ENCODE results near the gene CDH18. TPM values are rescaled to one million over a fixed set of nuclear protein-coding genes. Genes with fewer than 3 reads are reported as not detected.

CDH18 gene
- total RNA-seq, 2 experiments from 2014 or later, result not detected

DNA sequence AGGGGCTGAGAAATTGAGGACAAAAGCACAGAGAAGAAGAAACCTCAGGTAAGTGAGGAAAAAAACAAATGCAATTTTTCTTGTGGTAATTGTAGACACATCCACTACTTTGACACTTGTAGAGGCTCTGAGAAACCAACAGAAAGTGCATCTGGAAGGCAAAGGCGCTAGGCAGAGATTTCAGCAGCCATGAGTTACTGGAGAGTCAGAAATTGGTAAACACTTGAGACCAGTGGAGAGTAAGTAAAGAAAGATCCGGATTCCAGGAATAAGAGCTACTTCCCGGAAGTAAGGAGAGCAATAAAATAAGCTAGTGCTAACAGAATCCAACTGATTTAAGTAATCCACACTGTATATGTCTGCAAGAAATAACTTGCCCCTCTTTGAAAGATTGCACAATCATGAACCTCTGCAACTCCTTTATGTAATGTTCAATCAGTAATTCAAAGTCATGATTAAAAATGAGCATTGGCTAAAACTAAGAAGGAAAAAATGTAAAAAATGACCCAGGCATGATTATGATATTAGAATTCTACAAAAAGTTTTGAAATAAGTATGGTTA lies 382.1 kb downstream of the CDH18 start:
- ATAC-seq, result no peak
- CTCF ChIA-PET, result no interaction called here
- POLR2A ChIA-PET, result no interaction called here
- peaks cover 2% of the 10 kb centered on the region for H3K9me3 Mint-ChIP-seq (ENCODE audit: insufficient read depth)
- H3K4me3 Mint-ChIP-seq, result no peak overlapping the region
- no peak for DNase-seq
- no peaks in the 10 kb centered on the region for H3K4me1 Mint-ChIP-seq (ENCODE audit: low read depth)
- H3K36me3 Mint-ChIP-seq (ENCODE audit: low read depth), result no peaks in the 10 kb centered on the region
- H3K27ac Mint-ChIP-seq, result no peak overlapping the region
- H3K27me3 Mint-ChIP-seq (ENCODE audit: low read depth), result no peaks in the 10 kb centered on the region

DNA sequence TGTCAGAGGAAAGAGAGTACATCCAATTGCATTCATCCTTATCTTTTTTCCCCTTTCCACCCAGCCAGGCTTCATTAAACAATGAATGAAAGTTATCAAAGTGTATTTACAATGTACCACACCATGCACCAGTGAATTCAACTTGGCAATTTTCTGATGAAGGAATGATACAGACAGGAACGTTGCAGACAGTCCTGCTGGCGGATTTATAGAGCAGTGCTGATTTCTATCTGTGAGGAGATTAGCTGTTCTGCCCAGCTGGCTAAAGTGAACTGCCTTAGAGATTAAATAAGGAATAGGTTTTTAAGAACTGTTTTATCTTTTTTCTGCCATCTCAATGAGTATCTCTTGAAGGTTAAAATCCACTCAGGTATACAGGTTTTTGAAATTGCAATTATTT lies 403.9 kb downstream of the CDH18 start:
- ChIA-PET POLR2A (no interaction called here), CTCF (no interaction called here)
- ATAC-seq, result no peak
- no peaks in the 10 kb centered on the region for H3K4me1 Mint-ChIP-seq (ENCODE audit: low read depth)
- H3K27ac Mint-ChIP-seq, result no peak overlapping the region
- no peak overlapping the region for H3K4me3 Mint-ChIP-seq
- H3K9me3 Mint-ChIP-seq (ENCODE audit: insufficient read depth), result peaks cover 9% of the 10 kb centered on the region
- no peak for DNase-seq
- H3K36me3 Mint-ChIP-seq (ENCODE audit: low read depth), result no peaks in the 10 kb centered on the region
- no peaks in the 10 kb centered on the region for H3K27me3 Mint-ChIP-seq (ENCODE audit: low read depth)

DNA sequence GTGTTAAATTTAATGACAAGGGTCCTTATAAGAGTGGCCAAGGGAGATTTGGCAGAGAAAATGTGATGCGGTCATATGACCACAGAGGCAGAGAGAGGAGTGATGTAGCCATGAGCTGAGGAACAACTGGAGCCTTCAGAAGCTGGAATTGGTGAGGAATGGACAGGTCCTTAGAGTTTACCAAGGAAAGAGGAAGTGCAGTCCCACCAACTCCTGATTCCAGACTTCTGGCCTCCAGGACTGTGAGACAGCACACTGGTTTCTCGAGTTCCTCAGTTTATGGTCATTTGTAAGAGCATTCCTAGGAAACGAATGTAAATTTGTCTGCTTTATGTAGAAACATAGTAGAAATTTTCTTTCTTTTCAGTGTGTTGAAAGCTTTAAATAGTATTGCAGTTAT lies 410.1 kb downstream of the CDH18 start:
- no peak for ATAC-seq
- H3K9me3 Mint-ChIP-seq (ENCODE audit: insufficient read depth), result peaks cover 8% of the 10 kb centered on the region
- ChIA-PET CTCF (no interaction called here), POLR2A (no interaction called here)
- no peaks in the 10 kb centered on the region for H3K4me1 Mint-ChIP-seq (ENCODE audit: low read depth)
- no peaks in the 10 kb centered on the region for H3K36me3 Mint-ChIP-seq (ENCODE audit: low read depth)
- H3K27ac Mint-ChIP-seq, result no peak overlapping the region
- no peak overlapping the region for H3K4me3 Mint-ChIP-seq
- no peak for DNase-seq
- H3K27me3 Mint-ChIP-seq (ENCODE audit: low read depth), result no peaks in the 10 kb centered on the region

- ChIA-PET CTCF (no interaction called here), POLR2A (no interaction called here)
- DNase-seq (no peak), ATAC-seq (no peak)
- Mint-ChIP-seq H3K36me3 (ENCODE audit: low read depth) (no peaks in the 10 kb centered on the region), H3K27ac (no peak overlapping the region), H3K9me3 (ENCODE audit: insufficient read depth) (peaks cover 17% of the 10 kb centered on the region), H3K4me1 (ENCODE audit: low read depth) (no peaks in the 10 kb centered on the region), H3K27me3 (ENCODE audit: low read depth) (no peaks in the 10 kb centered on the region), H3K4me3 (no peak overlapping the region)
Measured at GRCh38 chr5:19568004-19568403, 420.0 kb downstream of the CDH18 start.

GRCh38 chr5:19565466-19565865 lies 422.5 kb downstream of the CDH18 start:
- H3K36me3 Mint-ChIP-seq (ENCODE audit: low read depth), result no peaks in the 10 kb centered on the region
- peaks cover 17% of the 10 kb centered on the region for H3K9me3 Mint-ChIP-seq (ENCODE audit: insufficient read depth)
- CTCF ChIA-PET, result no interaction called here
- DNase-seq (no peak), ATAC-seq (no peak)
- H3K4me3 Mint-ChIP-seq, result no peak overlapping the region
- H3K4me1 Mint-ChIP-seq (ENCODE audit: low read depth), result no peaks in the 10 kb centered on the region
- no peak overlapping the region for H3K27ac Mint-ChIP-seq
- H3K27me3 Mint-ChIP-seq (ENCODE audit: low read depth), result no peaks in the 10 kb centered on the region
- POLR2A ChIA-PET, result interaction anchor here (0.6 kb wide), 1 partner anchor 160 kb away, joined by 3 read pairs; no protein-coding TSS in a partner anchor

DNA sequence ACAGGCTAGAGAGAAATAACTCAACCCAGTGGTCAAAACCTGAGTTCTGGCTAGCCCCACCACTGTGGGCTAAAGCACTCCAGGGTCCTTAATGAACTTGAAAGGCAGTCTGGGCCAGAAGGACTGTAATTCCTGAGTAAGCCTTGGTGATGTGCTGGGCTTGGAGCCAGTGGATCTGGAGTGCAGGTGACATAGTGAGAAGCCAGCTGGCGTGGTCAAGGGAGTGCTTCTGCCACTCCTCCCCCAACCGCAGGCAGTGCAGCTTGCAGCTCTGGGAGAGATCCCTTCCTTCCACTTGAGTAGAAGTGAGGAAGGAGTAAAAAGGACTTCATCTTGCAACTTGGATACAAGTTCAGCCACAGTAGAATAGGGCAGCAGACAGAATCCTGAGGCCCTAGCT lies 424.0 kb downstream of the CDH18 start:
- Mint-ChIP-seq H3K4me3 (no peak overlapping the region), H3K36me3 (ENCODE audit: low read depth) (no peaks in the 10 kb centered on the region), H3K9me3 (ENCODE audit: insufficient read depth) (peaks cover 24% of the 10 kb centered on the region), H3K27me3 (ENCODE audit: low read depth) (no peaks in the 10 kb centered on the region), H3K4me1 (ENCODE audit: low read depth) (no peaks in the 10 kb centered on the region), H3K27ac (no peak overlapping the region)
- ATAC-seq (no peak), DNase-seq (no peak)
- ChIA-PET POLR2A (no interaction called here), CTCF (no interaction called here)

- H3K36me3 Mint-ChIP-seq (ENCODE audit: low read depth), result no peaks in the 10 kb centered on the region
- no peak for DNase-seq
- no peaks in the 10 kb centered on the region for H3K4me1 Mint-ChIP-seq (ENCODE audit: low read depth)
- POLR2A ChIA-PET, result no interaction called here
- H3K27me3 Mint-ChIP-seq (ENCODE audit: low read depth), result no peaks in the 10 kb centered on the region
- peaks cover 32% of the 10 kb centered on the region for H3K9me3 Mint-ChIP-seq (ENCODE audit: insufficient read depth)
- ATAC-seq, result no peak
- CTCF ChIA-PET, result no interaction called here
- no peak overlapping the region for H3K27ac Mint-ChIP-seq
- H3K4me3 Mint-ChIP-seq, result no peak overlapping the region
Measured at GRCh38 chr5:19555876-19556275, 432.1 kb downstream of the CDH18 start.

DNA sequence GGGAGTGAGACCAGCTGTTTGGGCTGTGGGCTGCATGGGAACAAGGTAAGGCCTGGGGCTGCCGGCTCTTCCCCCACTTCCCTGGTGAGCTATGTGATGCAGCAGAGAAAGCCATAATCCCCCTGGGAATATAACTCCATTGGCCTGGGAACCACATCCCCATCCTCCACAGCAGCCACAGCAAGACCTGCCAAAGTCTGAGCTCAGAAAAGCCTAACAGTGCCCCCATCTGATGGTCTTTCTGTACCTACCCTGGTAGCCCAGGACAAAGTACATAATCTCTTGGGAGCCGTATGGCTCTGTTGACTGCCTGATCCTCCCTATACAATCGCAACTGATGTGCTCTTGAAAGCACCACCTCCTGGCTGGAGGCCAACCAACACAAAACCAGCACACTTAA lies 432.6 kb downstream of the CDH18 start:
- no peak for DNase-seq
- no peaks in the 10 kb centered on the region for H3K36me3 Mint-ChIP-seq (ENCODE audit: low read depth)
- ATAC-seq, result no peak
- H3K4me3 Mint-ChIP-seq, result no peak overlapping the region
- H3K27ac Mint-ChIP-seq, result no peak overlapping the region
- ChIA-PET POLR2A (no interaction called here), CTCF (no interaction called here)
- H3K4me1 Mint-ChIP-seq (ENCODE audit: low read depth), result no peaks in the 10 kb centered on the region
- no peaks in the 10 kb centered on the region for H3K27me3 Mint-ChIP-seq (ENCODE audit: low read depth)
- H3K9me3 Mint-ChIP-seq (ENCODE audit: insufficient read depth), result peaks cover 32% of the 10 kb centered on the region

- no peak for ATAC-seq
- ChIA-PET CTCF (no interaction called here), POLR2A (no interaction called here)
- H3K4me3 Mint-ChIP-seq, result no peak overlapping the region
- peaks cover 30% of the 10 kb centered on the region for H3K9me3 Mint-ChIP-seq (ENCODE audit: insufficient read depth)
- no peak overlapping the region for H3K27ac Mint-ChIP-seq
- DNase-seq, result no peak
- no peaks in the 10 kb centered on the region for H3K36me3 Mint-ChIP-seq (ENCODE audit: low read depth)
- H3K27me3 Mint-ChIP-seq (ENCODE audit: low read depth), result no peaks in the 10 kb centered on the region
- no peaks in the 10 kb centered on the region for H3K4me1 Mint-ChIP-seq (ENCODE audit: low read depth)
Measured at GRCh38 chr5:19554524-19554923, 433.5 kb downstream of the CDH18 start.

DNA sequence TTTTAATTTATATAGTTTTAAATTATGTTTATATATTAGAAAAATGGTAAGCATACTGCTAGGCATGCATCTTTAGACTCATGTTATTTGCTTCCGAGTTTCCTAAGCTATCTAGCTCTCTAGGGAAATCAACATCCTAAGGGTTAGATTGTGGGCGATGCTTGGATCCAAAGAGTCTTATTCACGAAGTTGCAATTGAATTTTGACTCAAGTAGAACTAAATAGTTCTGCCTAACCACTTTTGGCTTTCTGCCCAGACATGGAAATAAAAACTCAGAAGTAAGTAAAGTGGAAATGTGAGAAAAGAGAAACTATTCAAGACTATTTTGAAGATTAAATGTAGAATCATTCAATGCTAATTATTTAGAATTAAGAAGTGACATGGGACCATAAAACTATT lies 440.4 kb downstream of the CDH18 start:
- ChIA-PET CTCF (no interaction called here), POLR2A (no interaction called here)
- H3K4me3 Mint-ChIP-seq, result no peak overlapping the region
- H3K27me3 Mint-ChIP-seq (ENCODE audit: low read depth), result no peaks in the 10 kb centered on the region
- no peak for DNase-seq
- peaks cover 22% of the 10 kb centered on the region for H3K9me3 Mint-ChIP-seq (ENCODE audit: insufficient read depth)
- no peaks in the 10 kb centered on the region for H3K4me1 Mint-ChIP-seq (ENCODE audit: low read depth)
- H3K36me3 Mint-ChIP-seq (ENCODE audit: low read depth), result no peaks in the 10 kb centered on the region
- no peak for ATAC-seq
- H3K27ac Mint-ChIP-seq, result no peak overlapping the region

GRCh38 chr5:19546521-19546920 lies 441.5 kb downstream of the CDH18 start:
- CTCF ChIA-PET, result no interaction called here
- no peaks in the 10 kb centered on the region for H3K36me3 Mint-ChIP-seq (ENCODE audit: low read depth)
- ATAC-seq (no peak), DNase-seq (no peak)
- peaks cover 14% of the 10 kb centered on the region for H3K9me3 Mint-ChIP-seq (ENCODE audit: insufficient read depth)
- H3K4me1 Mint-ChIP-seq (ENCODE audit: low read depth), result no peaks in the 10 kb centered on the region
- no peaks in the 10 kb centered on the region for H3K27me3 Mint-ChIP-seq (ENCODE audit: low read depth)
- POLR2A ChIA-PET, result no interaction called here
- H3K27ac Mint-ChIP-seq, result no peak overlapping the region
- no peak overlapping the region for H3K4me3 Mint-ChIP-seq

GRCh38 chr5:19538607-19539006 lies 449.4 kb downstream of the CDH18 start:
- Mint-ChIP-seq H3K4me1 (ENCODE audit: low read depth) (no peaks in the 10 kb centered on the region), H3K27ac (no peak overlapping the region), H3K27me3 (ENCODE audit: low read depth) (no peaks in the 10 kb centered on the region), H3K36me3 (ENCODE audit: low read depth) (no peaks in the 10 kb centered on the region), H3K4me3 (no peak overlapping the region), H3K9me3 (ENCODE audit: insufficient read depth) (no peaks in the 10 kb centered on the region)
- ATAC-seq, result no peak
- POLR2A ChIA-PET, result no interaction called here
- CTCF ChIA-PET, result no interaction called here
- no peak for DNase-seq

- ATAC-seq (no peak), DNase-seq (no peak)
- Mint-ChIP-seq H3K27ac (no peak overlapping the region), H3K36me3 (ENCODE audit: low read depth) (no peaks in the 10 kb centered on the region), H3K4me3 (no peak overlapping the region), H3K9me3 (ENCODE audit: insufficient read depth) (no peaks in the 10 kb centered on the region), H3K27me3 (ENCODE audit: low read depth) (no peaks in the 10 kb centered on the region), H3K4me1 (ENCODE audit: low read depth) (no peaks in the 10 kb centered on the region)
- CTCF ChIA-PET, result no interaction called here
- POLR2A ChIA-PET, result no interaction called here
Measured at GRCh38 chr5:19536387-19536786, 451.6 kb downstream of the CDH18 start.

Measured in activated CD8-positive, alpha-beta T cell treated with anti-CD3 and anti-CD28 coated beads, Interleukin-2, amount 10 ng/mL, durations not matched to agents 7 days and 5 days (primary cell).